AG04449 (cell line): ENCODE measurements around the gene SSRP1.
A peak's percentile ranks its signal among the peaks of the same experiment; 100 is the strongest.

ENCODE experiments used
- CTCF ChIA-PET: fragments of 350-600 bp; formaldehyde crosslinking; extraction: SDS; loops from one replicate; lab custom pipeline; 2021; ENCODE audit warnings: antibody characterized with exemption; lab: Yijun Ruan, JAX
- POLR2A ChIA-PET: fragments of 400-600, 350-600 bp; formaldehyde crosslinking; extraction: SDS; loops from one replicate; lab custom pipeline; 2020; ENCODE audit warnings: antibody characterized with exemption, inconsistent platforms; lab: Yijun Ruan, JAX
- DNase-seq: peaks from one replicate; pipeline ENCODE4 v3.0.0-alpha.2; 2010; ENCODE audit warnings: low read depth, low spot score
- H3K4me3 ChIP-seq: 2 replicates; pipeline ENCODE4 v1.5.1; 2011; ENCODE audit warnings: low read depth, mild to moderate bottlenecking, control low read depth, low read length
- CTCF ChIP-seq: IDR thresholded peaks from one replicate; pipeline ENCODE4 v1.5.1; 2011; ENCODE audit warnings: mild to moderate bottlenecking, moderate library complexity, low read length, control low read depth, inconsistent platforms; ENCODE audit not compliant: insufficient read depth; ENCODE audit errors: missing control alignments

SSRP1 gene

GRCh38 chr11:57349491-57350274 is 14.0 kb upstream of the SSRP1 start:
- no peak for DNase-seq
- ChIA-PET CTCF (interaction anchor here (0.7 to 10.0 kb wide), 15 partner anchors 8 to 510 kb away, joined by 3 to 161 read pairs (median 8); partner anchors contain the start of genes P2RX3, TIMM10 and TNKS1BP1), POLR2A (interaction anchor here (0.6 kb wide), 1 partner anchor 488 kb away, joined by 3 read pairs; no protein-coding TSS in a partner anchor)
- TF ChIP-seq CTCF: peak; percentile 94
- no peak overlapping the region for H3K4me3 ChIP-seq

GRCh38 chr11:57348636-57349313 is 13.1 kb upstream of the SSRP1 start:
- CTCF ChIA-PET: interaction anchor here (0.7 to 10.0 kb wide), 12 partner anchors 9 to 508 kb away, joined by 3 to 161 read pairs (median 20); partner anchors contain the start of genes P2RX3 and TIMM10

GRCh38 chr11:57348052-57348451 is 12.4 kb upstream of the SSRP1 start:
- DNase-seq: no peak
- H3K4me3 ChIP-seq: no peak overlapping the region
- no peak for TF ChIP-seq CTCF
- CTCF ChIA-PET: interaction anchor here (0.7 to 10.0 kb wide), 15 partner anchors 9 to 431 kb away, joined by 3 to 161 read pairs (median 5); partner anchors contain the start of genes P2RX3, TIMM10 and TNKS1BP1
- POLR2A ChIA-PET: no interaction called here

More at GRCh38 chr11:57348636-57349313, 13.1 kb upstream of the SSRP1 start:
- POLR2A ChIA-PET: no interaction called here
- no peak overlapping the region for H3K4me3 ChIP-seq
- no peak for TF ChIP-seq CTCF
- DNase-seq: no peak

GRCh38 chr11:57347336-57347735 is 11.6 kb upstream of the SSRP1 start:
- POLR2A ChIA-PET: no interaction called here
- CTCF ChIA-PET: interaction anchor here (0.8 to 10.0 kb wide), 14 partner anchors 9 to 432 kb away, joined by 3 to 161 read pairs (median 6); partner anchors contain the start of genes P2RX3, TIMM10 and TNKS1BP1
- no peak for TF ChIP-seq CTCF
- no peak for DNase-seq
- no peak overlapping the region for H3K4me3 ChIP-seq

GRCh38 chr11:57345555-57346211 is 10.0 kb upstream of the SSRP1 start:
- DNase-seq: no peak
- ChIA-PET CTCF (interaction anchor here (0.6 to 10.0 kb wide), 40 partner anchors 7 to 1160 kb away, joined by 3 to 161 read pairs (median 4); partner anchors contain the start of genes P2RX3, RTN4RL2, SLC43A1 and TIMM10), POLR2A (interaction anchor here (1.0 kb wide), 1 partner anchor 169 kb away, joined by 3 read pairs; no protein-coding TSS in a partner anchor)
- H3K4me3 ChIP-seq: no peak overlapping the region
- TF ChIP-seq CTCF: peak; percentile 72
